ENCODE data around the gene ATP6V0B. TPM values are rescaled to one million over a fixed set of nuclear protein-coding genes. Genes with fewer than 3 reads are reported as not detected.

ATP6V0B gene
- total and polyA plus RNA-seq, 8 donors, result 56.5 to 239 (median 66.1) TPM

GRCh38 chr1:43987159-43987902 is 12.6 kb downstream of the ATP6V0B start:
- intact Hi-C loops (cut with DNase I), result no loop called here
- no peak for TF ChIP-seq CTCF (IDR thresholded peaks at IDR 0.05)
- H3K27me3 ChIP-seq, result no peaks in the 10 kb centered on the region
- H3K9me3 ChIP-seq, result no peaks in the 10 kb centered on the region
- H3K4me3 ChIP-seq, result no peak overlapping the region
- DNase-seq (no peak), ATAC-seq (no peak)
- peaks cover 7 to 28% of the 10 kb centered on the region in 2 donors for H3K4me1 ChIP-seq
- no peak overlapping the region for H3K27ac ChIP-seq
- H3K36me3 ChIP-seq, result peaks cover 0 to 15% of the 10 kb centered on the region in 2 donors

GRCh38 chr1:43990271-43991199 is 15.8 kb downstream of the ATP6V0B start:
- Histone ChIP-seq H3K36me3 (peaks cover 0 to 3% of the 10 kb centered on the region in 2 donors), H3K4me3 (peak overlapping the region; percentile 68 to 82), H3K4me1 (peaks cover 7 to 22% of the 10 kb centered on the region in 2 donors), H3K27me3 (no peaks in the 10 kb centered on the region), H3K27ac (peak overlapping the region in 1 of 2 donors; percentile 86), H3K9me3 (no peaks in the 10 kb centered on the region)
- ATAC-seq (no peak), DNase-seq (peak in 1 of 4 donors; percentile 42)
- intact Hi-C loops (cut with DNase I), result no loop called here
- TF ChIP-seq CTCF (IDR thresholded peaks at IDR 0.05), result no peak

- Histone ChIP-seq H3K27me3 (no peaks in the 10 kb centered on the region), H3K4me3 (peak overlapping the region; percentile 68 to 82), H3K36me3 (no peaks in the 10 kb centered on the region), H3K9me3 (no peaks in the 10 kb centered on the region), H3K27ac (peak overlapping the region; percentile 71 to 86), H3K4me1 (peaks cover 7 to 22% of the 10 kb centered on the region in 2 donors)
- DNase-seq (no peak), ATAC-seq (peak; percentile 34)
- TF ChIP-seq CTCF (IDR thresholded peaks at IDR 0.05), result no peak
- intact Hi-C loops (cut with DNase I), result no loop called here
These were observed 16.4 kb downstream of the ATP6V0B start for GRCh38 chr1:43991200-43991475.

- Histone ChIP-seq H3K36me3 (no peaks in the 10 kb centered on the region), H3K27me3 (no peaks in the 10 kb centered on the region), H3K27ac (peak within 1 kb of the TSS; percentile 71 to 86), H3K4me3 (peak within 1 kb of the TSS; percentile 68 to 82), H3K4me1 (peaks cover 7 to 22% of the 10 kb centered on the region in 2 donors), H3K9me3 (no peaks in the 10 kb centered on the region)
- no peak for TF ChIP-seq CTCF (IDR thresholded peaks at IDR 0.05)
- peak; percentile 57 to 97 (median 85) for DNase-seq
- intact Hi-C loops (cut with DNase I), result no loop called here
- peak; percentile 89 for ATAC-seq
These were observed 16.9 kb downstream of the ATP6V0B start, which contains the start of gene CCDC24 for GRCh38 chr1:43991476-43992231. Gene CCDC24, plus strand, starts transcription at chr1:43991599. Its CDS starts 280 bp downstream, at chr1:43991879.
